HG03103 (cell line): ENCODE data around the gene RIPOR3.
"Not testable (repeated sequence)": the region's sequence is repeated elsewhere in the genome, so short reads cannot be mapped to it uniquely, and the experiment has no call there.

Experiments used
- ATAC-seq: cut with Tn5 transposase; IDR thresholded peaks from one replicate; pipeline ENCODE4 v1.9.1; 2021; ENCODE audit warnings: low read depth; ENCODE audit not compliant: unreplicated experiment

RIPOR3 gene

DNA sequence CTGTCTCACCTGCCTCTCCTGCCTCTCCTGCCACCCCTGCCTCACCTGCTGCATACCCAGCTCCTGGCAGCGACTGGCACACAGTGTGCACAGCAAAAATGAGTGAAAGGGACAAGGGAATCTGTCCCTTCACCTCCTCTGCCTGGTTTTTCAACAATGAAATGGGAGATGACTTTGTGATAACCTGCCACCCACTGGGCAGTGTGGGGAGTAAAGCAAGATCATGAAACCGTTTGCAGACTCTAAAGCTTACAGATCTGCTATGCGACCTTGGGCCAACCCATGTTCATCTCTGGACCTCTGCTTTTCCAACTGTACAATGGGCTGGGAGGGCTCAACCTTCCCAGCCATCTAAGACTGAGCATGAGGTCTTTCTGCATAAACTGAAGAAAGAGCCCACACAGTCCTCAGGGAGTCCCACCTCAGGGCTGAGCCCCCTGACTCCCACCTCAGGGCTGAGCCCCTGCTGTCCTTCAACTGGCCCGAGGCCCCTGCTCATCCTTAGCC is 81.1 kb downstream of the RIPOR3 start:
- ATAC-seq: no peak

DNA sequence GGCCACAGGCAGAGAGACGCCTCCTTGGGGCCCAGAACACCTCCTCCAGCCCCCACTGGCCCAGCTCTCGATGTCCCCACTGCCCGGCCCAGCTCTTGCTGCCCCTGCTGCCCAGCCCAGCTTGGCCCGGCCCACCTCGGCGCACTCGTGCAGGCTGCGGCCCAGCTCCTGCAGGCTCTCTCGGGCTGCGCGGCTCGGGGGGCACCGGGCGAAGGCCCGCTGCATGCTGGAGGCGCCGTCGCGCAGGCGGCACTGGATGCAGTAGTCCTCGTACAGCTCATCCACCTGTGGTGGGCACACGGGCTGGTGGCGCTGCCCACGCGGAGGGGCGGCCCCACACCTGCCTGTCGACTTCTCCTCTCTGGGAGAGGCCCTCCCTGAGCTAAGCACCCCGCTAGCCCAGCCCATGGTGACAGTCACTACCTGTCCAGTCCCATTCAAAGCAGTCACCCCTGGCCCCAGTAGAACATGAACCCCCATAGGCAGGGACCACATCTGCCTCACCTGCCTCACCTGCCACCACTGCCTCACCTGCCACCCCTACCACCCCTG is 81.8 kb downstream of the RIPOR3 start:
- no peak for ATAC-seq

DNA sequence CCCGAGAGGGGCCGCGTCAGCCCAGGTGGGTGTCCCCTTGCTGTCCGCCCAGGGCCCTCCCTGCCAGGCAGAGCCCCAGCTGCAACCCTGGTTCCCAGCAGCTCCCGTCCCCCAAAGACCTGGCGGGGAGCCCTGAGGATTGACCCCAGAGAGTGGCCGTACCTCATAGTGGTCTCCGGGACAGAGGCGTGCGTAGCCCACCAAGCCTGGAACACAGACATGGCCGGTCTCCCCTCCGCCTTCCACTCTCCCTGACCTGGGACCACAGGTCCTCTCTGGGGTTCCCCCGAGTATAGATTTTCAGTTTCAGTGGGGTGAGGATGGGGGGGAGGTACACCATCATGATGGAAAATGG is 82.6 kb downstream of the RIPOR3 start:
- ATAC-seq: no peak

- no peak for ATAC-seq
Measured at GRCh38 chr20:50607850-50608749, 83.2 kb downstream of the RIPOR3 start.

GRCh38 chr20:50607436-50607835 is 83.9 kb downstream of the RIPOR3 start:
- ATAC-seq: no peak

GRCh38 chr20:50605136-50605535 is 86.2 kb downstream of the RIPOR3 start:
- ATAC-seq: no peak

DNA sequence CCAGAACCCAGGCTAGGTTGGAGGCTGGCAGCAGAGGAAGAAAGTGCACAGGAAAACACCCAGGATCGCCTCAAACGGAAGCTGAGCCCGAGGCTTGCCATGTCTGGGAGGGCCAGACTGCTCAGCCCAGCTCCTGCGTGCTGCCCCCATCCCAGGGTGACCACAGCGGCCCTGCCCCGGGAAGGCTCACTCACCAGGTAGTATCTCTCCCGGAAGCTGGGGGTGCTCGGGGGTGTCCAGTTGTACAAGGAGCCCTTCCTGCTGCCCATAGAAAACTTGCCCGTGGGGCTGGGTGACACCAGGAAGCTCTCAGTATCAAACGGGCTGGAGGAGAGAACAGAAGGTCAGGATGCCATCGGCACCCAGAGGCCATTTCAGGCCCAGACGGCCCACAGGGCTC is 86.9 kb downstream of the RIPOR3 start:
- ATAC-seq: no peak

- ATAC-seq: no peak
Measured at GRCh38 chr20:50602432-50603088, 88.8 kb downstream of the RIPOR3 start.

DNA sequence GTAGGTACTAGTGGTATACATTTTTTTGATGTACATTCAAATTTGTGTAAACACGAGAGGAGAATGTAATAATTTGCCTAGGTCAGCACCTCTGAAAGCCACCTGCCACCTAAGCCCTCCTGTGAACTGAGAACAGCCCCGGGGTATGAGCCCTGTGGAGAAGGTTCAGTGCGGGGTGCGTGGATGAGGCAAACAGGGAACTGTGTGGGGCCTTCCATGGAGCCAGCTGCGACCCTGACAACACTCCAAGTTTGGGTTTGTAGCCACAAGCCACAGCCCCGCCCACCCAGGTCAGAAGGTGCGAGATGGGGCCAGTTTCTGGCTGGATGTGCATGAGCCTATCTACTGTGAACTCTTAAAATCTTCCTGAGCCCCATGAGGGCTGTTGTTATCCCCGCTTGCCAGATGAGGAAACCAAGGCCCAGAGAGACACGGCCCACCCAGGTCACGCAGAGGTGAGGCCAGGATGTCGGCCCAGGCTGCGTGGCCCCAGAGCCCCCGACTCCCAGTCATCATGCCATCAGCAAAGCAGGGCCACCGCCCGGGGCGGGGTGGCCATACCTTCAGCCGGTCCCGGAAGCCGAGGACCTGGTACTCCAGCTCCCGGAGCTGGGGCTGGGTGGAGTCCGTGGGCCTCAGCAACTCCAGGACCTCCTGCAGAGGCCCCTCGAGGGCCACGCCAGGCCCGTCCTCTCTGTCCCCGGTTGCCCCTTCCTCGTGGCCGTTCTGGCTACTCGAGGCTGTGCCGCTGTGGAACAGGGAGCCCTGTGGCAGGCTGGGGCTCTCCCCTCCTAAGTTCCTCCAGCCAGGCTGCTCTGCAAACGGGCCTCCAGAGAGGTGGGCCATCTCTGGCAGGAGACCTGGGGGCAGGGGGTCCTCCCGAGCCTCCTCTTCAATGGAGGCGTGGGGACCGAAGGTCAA is 89.6 kb downstream of the RIPOR3 start:
- ATAC-seq: no peak

- ATAC-seq: no peak
Measured at GRCh38 chr20:50600281-50600895, 91.0 kb downstream of the RIPOR3 start.

DNA sequence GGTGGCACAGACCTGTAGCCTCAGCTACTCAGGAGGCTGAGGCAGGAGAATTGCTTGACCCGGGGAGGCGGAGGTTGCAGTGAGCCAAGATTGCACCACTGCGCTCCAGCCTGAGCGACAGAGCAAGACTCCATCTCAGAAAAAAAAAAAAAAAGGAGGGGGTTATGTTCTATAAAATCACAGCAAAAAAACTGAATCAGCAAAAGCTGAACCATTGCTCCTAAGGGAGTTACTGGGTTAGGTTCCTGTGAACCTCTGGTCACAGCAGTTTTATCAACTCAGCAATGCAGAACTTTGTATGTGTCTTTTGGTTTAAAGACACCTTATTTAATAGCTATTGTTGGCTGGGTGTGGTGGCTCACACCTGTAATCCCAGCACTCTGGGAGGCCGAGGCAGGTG is 92.6 kb downstream of the RIPOR3 start:
- not testable (repeated sequence) for ATAC-seq

DNA sequence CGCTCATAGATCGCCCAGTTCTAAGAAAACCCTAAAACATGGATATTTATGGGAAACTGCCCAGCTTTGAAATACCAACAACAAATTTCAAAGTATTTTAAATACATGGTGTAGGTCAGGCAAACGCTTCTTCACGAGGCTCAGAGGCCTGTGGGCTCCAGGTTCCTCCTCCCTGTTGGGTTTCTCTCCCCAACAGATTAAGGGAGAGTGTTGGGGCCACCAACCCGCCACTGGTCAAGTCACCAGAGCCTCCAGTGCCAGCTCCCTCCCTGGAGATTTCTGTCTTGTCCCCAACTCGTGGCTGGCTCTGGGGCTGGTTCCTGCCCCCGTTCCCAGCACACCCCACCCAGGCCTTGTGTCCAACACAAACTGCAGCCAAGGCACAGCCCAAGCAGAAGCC is 93.3 kb downstream of the RIPOR3 start:
- ATAC-seq: no peak

- no peak for ATAC-seq
Measured at GRCh38 chr20:50597406-50597969, 93.9 kb downstream of the RIPOR3 start.

DNA sequence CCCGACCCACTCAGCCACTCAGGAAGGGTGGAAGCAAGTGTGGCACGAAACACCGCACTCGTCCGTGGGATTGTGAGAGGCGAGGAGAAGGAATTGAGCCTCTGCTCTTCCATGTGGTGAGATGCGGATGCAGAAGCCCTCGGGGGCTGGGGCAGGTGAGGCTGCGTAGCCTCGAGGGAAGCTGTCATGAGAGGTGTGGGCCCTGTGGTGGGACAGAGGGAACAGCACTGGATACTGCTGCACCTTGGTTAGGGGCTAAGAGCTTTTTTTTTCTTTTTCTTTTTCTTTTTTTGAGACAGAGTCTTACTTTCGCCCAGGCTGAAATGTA is 94.7 kb downstream of the RIPOR3 start:
- ATAC-seq: no peak

DNA sequence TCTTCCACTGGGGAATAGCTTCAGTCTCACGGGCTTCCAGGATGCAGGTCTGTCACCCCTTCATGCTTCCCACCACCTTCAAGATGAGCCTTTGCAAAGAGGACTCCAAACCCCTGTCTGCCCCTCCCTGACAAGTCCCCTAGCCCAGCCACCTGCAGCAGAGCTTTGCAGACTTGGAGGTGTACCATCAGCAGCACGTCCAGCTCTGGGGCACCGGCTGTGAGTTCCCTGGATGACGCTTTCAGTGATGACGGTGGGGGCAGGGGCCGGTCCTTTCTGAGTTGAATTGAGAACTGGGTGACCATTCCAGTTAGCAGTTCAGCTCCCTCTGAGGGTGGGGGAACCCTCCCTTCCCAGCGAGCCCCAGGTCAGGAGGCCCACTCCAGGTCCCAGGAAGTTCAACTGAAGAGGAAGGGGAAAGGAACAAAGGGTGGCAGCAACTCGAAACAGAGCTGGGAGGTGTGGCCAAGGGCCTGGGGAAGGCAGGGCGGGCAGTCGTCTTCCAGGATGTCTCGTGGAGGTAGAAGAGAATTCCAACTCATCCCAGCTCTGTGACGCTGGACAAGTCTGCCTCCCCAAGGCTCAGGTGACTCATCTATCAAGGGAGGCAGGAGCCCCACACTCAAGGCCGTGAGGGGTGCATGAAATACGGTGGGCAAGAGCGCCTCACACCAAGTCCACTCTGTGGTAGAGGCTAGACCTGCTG is 95.2 kb downstream of the RIPOR3 start:
- no peak for ATAC-seq

DNA sequence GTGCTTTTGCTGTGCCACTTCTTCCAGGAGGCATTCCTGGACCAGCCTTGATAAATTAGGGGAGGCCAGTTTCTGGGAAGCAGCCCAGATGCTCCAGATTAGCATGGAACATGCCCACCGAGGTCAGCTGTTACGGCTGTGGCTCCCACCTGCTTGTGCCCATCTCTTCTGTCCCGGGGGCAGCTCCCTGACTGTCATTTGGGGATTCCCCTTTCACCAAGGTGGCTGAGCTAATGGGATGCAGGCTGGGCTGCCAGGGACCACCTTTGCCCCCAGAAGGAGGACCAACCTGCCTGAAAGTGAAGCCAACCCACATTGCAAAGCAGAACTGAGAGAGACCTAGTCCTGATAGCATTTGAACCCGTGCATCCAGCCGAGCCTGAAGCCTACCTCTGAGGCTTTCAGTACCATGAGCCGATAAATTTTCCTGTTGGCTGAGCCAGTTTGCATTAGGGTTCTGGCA is 95.9 kb downstream of the RIPOR3 start:
- no peak for ATAC-seq

DNA sequence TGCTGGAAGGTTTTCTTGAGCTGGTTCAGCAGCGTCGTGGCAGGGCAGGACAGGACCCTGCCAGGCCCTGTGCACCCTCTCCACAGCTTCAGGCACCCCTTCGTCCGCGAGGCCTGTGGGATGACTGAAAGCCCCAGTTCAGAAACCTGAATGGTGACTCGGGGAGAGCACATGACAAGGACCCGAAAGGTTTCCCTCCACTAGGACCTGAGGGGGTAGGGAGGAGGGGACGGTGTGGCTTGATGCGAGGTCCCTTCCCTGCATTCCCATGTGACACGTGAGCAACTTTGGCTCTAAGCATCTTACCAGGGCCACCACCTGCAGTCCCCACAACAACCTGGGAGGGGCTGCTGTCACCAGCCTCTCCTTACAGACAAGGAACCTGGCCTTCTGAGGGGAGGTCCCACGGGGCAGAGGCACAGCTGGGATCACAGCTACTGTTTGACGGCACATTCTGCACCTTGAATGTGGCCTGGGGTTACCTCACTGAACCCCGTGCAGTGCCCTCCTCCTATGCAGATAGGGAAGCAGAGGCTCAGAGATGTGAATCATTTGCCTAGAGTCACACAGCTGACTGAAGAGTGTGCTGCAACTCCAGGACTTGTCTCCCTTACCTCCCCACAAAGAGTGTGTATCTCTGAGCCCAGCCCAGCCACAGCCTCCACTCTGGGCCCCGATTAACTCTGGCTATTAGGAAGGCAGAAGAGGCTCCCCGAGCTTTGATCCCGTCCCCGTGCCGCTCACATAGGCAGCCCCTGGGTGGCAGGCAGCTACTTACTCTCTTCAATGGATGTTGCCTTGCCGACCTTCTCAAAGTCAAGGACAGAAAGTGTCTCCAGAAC is 96.5 kb downstream of the RIPOR3 start:
- ATAC-seq: no peak

- no peak for ATAC-seq
Measured at GRCh38 chr20:50594231-50594590, 97.1 kb downstream of the RIPOR3 start.

- no peak for ATAC-seq
Measured at GRCh38 chr20:50593005-50593335, 98.4 kb downstream of the RIPOR3 start.
